Stimulated activated naive CD8-positive, alpha-beta T cell treated with anti-CD3 and anti-CD28 coated beads, Interleukin-15, Interleukin-2, amounts not matched to agents 100 ng/mL and 50 ng/mL, for 24 hours (primary cell): Measurements from ENCODE around the gene APEX1.

Source experiments
- H3K27ac Mint-ChIP-seq: one replicate; pipeline ENCODE4 v1.8.0; 2021; ENCODE audit warnings: mild to moderate bottlenecking, mixed read lengths
- H3K27me3 Mint-ChIP-seq: one replicate; pipeline ENCODE4 v1.8.0; 2021; ENCODE audit warnings: mixed read lengths
- H3K36me3 Mint-ChIP-seq: one replicate; pipeline ENCODE4 v1.8.0; 2021; ENCODE audit warnings: low read depth, mixed read lengths
- H3K4me1 Mint-ChIP-seq: one replicate; pipeline ENCODE4 v1.8.0; 2021; ENCODE audit warnings: low read depth, mixed read lengths
- H3K4me3 Mint-ChIP-seq: one replicate; pipeline ENCODE4 v1.8.0; 2021; ENCODE audit warnings: mild to moderate bottlenecking, mixed read lengths
- H3K9me3 Mint-ChIP-seq: one replicate; pipeline ENCODE4 v1.8.0; 2021; ENCODE audit warnings: mixed read lengths

The APEX1 gene

DNA sequence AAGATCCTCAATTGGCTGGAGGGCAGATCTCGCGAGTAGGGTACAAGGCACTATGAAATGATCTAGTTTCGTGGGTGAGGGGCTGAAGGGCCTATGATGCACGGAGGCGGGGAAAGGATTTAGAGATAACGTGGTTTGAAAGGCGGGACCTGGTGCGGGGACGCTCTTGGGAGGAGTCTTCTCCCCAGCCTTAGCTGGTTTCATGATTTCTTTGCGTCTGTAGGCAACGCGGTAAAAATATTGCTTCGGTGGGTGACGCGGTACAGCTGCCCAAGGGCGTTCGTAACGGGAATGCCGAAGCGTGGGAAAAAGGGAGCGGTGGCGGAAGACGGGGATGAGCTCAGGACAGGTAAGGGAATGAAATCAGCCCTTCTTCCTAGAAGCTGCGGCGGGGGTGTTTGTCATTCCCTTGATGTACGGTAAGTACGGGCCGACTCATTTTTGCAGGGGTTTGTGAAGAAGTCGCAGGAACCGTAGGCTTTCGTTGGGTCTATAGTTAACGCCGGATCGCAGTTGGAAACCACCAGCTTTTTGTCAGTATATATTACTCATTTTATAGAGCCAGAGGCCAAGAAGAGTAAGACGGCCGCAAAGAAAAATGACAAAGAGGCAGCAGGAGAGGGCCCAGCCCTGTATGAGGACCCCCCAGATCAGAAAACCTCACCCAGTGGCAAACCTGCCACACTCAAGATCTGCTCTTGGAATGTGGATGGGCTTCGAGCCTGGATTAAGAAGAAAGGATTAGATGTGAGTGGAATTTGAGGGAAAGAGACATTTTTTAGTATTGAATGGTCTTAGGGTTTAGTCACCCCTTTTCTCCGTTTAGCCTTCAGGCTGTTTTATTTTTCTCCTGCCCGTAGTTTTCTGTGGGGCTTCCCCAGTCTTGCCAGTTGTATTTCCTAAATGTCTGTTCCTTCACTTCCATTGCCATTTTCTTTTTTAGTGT is 602 bp downstream of the APEX1 start:
- Mint-ChIP-seq H3K4me1 (peaks cover 37% of the 10 kb centered on the region), H3K27me3 (no peaks in the 10 kb centered on the region), H3K9me3 (no peaks in the 10 kb centered on the region), H3K36me3 (peaks cover 41% of the 10 kb centered on the region), H3K27ac (no peak overlapping the region), H3K4me3 (no peak overlapping the region)

GRCh38 chr14:20456971-20457370 is 1.9 kb downstream of the APEX1 start:
- Mint-ChIP-seq H3K36me3 (peaks cover 38% of the 10 kb centered on the region), H3K4me1 (peaks cover 42% of the 10 kb centered on the region), H3K4me3 (no peak overlapping the region), H3K27ac (no peak overlapping the region), H3K27me3 (no peaks in the 10 kb centered on the region), H3K9me3 (no peaks in the 10 kb centered on the region)

DNA sequence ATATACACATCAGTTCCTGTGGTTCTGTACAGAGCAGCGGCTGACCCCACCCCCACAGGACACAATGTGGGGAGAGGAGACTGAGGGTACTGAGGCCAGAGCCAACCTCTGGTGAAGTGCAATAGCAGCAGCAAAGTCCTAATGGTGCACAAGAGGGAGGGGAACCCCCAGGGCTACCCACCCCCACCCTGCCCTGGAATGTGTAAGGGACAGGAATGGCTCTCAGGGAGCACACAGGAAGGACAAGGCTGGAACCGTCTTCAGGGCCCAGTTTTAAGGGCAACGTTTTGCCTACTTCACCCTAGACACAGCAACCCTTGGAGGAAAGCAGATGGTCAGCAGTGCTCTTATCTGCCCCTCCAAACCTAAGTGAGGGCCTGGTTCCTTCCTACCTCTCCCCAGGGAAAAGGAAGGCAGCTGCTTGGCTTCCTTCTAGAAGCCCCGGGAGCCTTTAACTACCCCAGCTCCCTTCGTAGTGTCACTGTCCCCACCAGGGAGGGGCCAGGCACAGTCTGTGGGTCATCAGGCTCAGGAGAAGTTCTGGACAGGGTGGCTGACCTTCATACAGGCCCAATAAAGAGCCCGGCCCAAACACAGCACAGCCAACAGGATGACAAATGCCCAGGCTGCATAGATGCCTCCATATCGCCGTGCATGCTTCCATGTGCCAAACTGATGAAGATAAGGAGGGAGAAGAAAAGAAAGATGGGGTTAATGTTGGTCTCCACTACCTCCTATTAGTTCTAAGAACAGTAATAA is 3.2 kb downstream of the APEX1 start:
- peaks cover 38% of the 10 kb centered on the region for H3K4me1 Mint-ChIP-seq
- H3K36me3 Mint-ChIP-seq, result peaks cover 28% of the 10 kb centered on the region
- H3K27me3 Mint-ChIP-seq, result no peaks in the 10 kb centered on the region
- H3K27ac Mint-ChIP-seq, result peak overlapping the region; percentile 70
- H3K4me3 Mint-ChIP-seq, result no peak overlapping the region
- H3K9me3 Mint-ChIP-seq, result no peaks in the 10 kb centered on the region

DNA sequence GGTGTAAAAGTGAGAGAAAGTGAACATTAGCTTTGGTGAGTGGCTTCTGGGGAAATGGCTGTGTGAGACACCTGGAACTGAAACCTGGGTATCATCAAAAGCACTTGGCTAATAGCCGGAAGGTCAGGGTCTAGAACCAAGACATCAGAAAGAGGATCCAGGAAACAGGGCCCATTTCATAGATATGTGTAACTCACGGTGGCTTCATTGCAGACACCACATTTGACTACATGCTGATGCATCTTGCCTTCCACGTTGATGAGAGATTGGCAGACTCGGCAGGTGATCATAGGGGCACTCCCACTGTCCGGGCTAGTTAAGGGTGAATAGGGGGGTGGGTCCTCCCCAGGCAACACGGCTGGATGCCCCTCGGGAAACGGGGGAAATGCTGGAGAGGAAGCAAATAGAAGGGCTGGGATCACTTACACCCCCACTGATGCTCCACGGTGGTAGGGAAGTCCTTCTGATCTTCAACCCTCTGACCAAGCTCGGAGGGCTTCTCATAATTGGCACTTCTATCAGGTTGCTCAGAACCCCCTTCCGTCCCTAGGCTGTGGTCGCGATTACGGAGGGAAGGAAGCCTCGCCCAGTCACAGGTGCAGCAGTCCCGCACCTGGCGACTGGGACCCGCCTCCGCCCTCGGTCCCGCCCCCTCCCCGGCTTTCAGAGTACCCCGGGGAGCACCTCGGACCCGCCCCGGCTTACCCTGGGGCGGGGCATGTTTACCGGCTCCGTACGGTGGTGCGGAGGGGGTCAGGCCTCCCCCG is 5.6 kb downstream of the APEX1 start:
- Mint-ChIP-seq H3K4me3 (peak overlapping the region; percentile 94), H3K36me3 (peaks cover 28% of the 10 kb centered on the region), H3K9me3 (no peaks in the 10 kb centered on the region), H3K27ac (peak overlapping the region; percentile 93), H3K4me1 (peaks cover 43% of the 10 kb centered on the region), H3K27me3 (no peaks in the 10 kb centered on the region)

- Mint-ChIP-seq H3K4me3 (peak within 1 kb of the TSS; percentile 94), H3K36me3 (peaks cover 28% of the 10 kb centered on the region), H3K4me1 (peaks cover 43% of the 10 kb centered on the region), H3K9me3 (no peaks in the 10 kb centered on the region), H3K27me3 (no peaks in the 10 kb centered on the region), H3K27ac (peak within 1 kb of the TSS; percentile 93)
Measured at GRCh38 chr14:20461225-20462141, 6.5 kb downstream of the APEX1 start, which contains the start of gene PIP4P1. PIP4P1 (minus strand) TSS chr14:20461434; CDS start chr14:20461325, 109 bp downstream.

GRCh38 chr14:20468764-20469241 is 13.8 kb downstream of the APEX1 start:
- Mint-ChIP-seq H3K9me3 (no peaks in the 10 kb centered on the region), H3K36me3 (peaks cover 41% of the 10 kb centered on the region), H3K4me1 (peaks cover 42% of the 10 kb centered on the region), H3K27me3 (no peaks in the 10 kb centered on the region), H3K4me3 (peak overlapping the region; percentile 92), H3K27ac (peak overlapping the region; percentile 94)

DNA sequence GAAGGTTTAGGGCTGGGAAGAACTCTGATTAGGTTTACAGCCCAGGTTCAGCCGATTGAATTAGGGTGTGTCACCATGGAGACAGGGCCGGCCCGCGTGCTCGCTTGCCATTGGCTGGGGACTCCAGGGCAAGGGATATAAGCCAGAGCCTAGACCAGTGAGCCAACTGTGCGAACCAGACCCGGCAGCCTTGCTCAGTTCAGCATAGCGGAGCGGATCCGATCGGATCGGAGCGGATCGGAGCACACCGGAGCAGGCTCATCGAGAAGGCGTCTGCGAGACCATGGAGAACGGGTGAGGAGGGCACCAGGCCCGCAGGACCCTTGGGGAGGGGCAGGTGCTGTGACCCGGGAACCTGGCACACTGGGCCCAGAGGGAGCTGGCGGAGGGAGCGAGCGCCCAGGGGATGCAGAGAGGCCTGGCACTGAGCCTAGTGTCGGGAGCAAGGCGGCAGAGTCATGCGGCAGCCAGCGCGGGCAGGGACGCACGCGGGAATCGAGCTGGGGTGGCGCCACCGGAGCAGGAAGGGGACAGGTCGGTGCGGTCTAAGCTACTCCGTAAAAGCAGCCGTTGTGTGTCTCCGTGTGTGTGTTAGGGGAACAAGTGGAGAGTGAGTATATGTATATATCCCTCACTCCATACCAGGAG is 14.3 kb downstream of the APEX1 start, which contains the start of gene PNP:
TSS of gene PNP (plus strand) at position 165 of the 648 bp plus-strand sequence. CDS start at position 284, 119 bp downstream.
- Mint-ChIP-seq H3K4me1 (peaks cover 47% of the 10 kb centered on the region), H3K36me3 (peaks cover 47% of the 10 kb centered on the region), H3K27ac (peak within 1 kb of the TSS; percentile 94), H3K9me3 (no peaks in the 10 kb centered on the region), H3K4me3 (peak within 1 kb of the TSS; percentile 92), H3K27me3 (no peaks in the 10 kb centered on the region)

- Mint-ChIP-seq H3K4me3 (peak overlapping the region; percentile 92), H3K27ac (peak overlapping the region; percentile 94), H3K9me3 (no peaks in the 10 kb centered on the region), H3K27me3 (no peaks in the 10 kb centered on the region), H3K4me1 (peaks cover 49% of the 10 kb centered on the region), H3K36me3 (peaks cover 54% of the 10 kb centered on the region)
Measured at GRCh38 chr14:20469890-20470602, 15.0 kb downstream of the APEX1 start.

DNA sequence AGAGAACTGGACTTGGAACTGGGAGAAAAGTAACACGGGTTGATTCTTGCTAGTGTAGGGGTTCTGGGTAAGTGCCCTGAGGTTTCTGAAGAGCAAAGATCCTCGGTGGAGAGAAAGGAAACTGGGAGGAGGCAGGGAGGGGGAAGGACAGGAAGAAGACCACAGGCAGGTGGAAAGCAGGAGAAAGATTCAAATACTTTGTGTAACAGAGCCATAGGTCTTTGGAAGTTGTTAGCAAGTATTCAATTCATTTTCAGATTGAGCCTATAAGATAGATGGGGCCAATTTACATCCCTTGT is 15.5 kb downstream of the APEX1 start:
- Mint-ChIP-seq H3K9me3 (no peaks in the 10 kb centered on the region), H3K4me3 (peak overlapping the region; percentile 92), H3K27ac (peak overlapping the region; percentile 94), H3K36me3 (peaks cover 59% of the 10 kb centered on the region), H3K4me1 (peaks cover 54% of the 10 kb centered on the region), H3K27me3 (no peaks in the 10 kb centered on the region)

DNA sequence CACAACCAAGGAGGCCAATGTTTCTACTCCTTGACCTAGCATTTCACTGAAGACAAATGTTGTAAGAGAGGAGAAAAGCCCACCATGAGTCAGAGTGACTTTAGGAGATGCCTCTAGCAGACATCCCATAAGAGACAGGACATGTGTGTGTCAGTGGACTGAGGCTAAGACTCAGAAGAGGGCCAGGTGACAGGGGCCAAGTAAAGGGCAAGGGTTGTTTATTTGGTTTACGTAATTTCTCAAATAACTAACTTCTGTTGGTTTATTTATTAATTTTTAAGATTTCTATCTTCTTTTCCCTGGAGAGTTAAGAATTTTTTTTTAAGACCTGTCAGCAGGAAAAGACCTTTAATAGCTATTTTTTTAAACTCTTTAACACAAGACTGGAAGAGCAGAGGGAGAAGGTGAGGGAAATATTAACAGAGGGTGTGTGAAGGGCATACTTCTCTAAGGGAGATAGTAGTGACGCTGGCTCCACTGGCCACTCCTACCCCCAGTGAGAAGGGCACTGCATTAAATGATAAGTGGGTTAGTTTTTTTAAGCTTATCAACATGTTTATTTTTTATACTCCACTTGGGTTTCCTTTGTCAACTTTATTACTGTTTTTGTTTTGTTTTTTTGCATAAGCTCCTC is 17.6 kb downstream of the APEX1 start:
- H3K36me3 Mint-ChIP-seq, result peaks cover 80% of the 10 kb centered on the region

GRCh38 chr14:20476776-20477175 is 21.8 kb downstream of the APEX1 start:
- H3K36me3 Mint-ChIP-seq, result peaks cover 80% of the 10 kb centered on the region
- H3K4me3 Mint-ChIP-seq, result peak overlapping the region; percentile 27
- H3K9me3 Mint-ChIP-seq, result no peaks in the 10 kb centered on the region
- H3K4me1 Mint-ChIP-seq, result peaks cover 63% of the 10 kb centered on the region
- no peaks in the 10 kb centered on the region for H3K27me3 Mint-ChIP-seq
- peak overlapping the region; percentile 96 for H3K27ac Mint-ChIP-seq

More for the DNA sequence above, 17.6 kb downstream of the APEX1 start:
- Mint-ChIP-seq H3K4me1 (peaks cover 75% of the 10 kb centered on the region), H3K27me3 (no peaks in the 10 kb centered on the region), H3K27ac (peak overlapping the region; percentile 61), H3K4me3 (peak overlapping the region; percentile 92), H3K9me3 (no peaks in the 10 kb centered on the region)

GRCh38 chr14:20477211-20477876 is 22.3 kb downstream of the APEX1 start:
- Mint-ChIP-seq H3K4me1 (peaks cover 57% of the 10 kb centered on the region), H3K27ac (peak overlapping the region; percentile 96), H3K4me3 (peak overlapping the region; percentile 27), H3K27me3 (no peaks in the 10 kb centered on the region), H3K9me3 (no peaks in the 10 kb centered on the region), H3K36me3 (peaks cover 74% of the 10 kb centered on the region)
